GM18499 (cell line): ENCODE results near the gene ATP13A1.

Source experiments
- ATAC-seq: cut with Tn5 transposase; IDR thresholded peaks from one replicate; pipeline ENCODE4 v1.9.1; 2021; ENCODE audit warnings: moderate number of reproducible peaks; ENCODE audit not compliant: insufficient read depth, unreplicated experiment

ATP13A1 gene

GRCh38 chr19:19645233-19645870 is 18.1 kb downstream of the ATP13A1 start:
- ATAC-seq, result no peak

GRCh38 chr19:19644054-19644388 is 19.5 kb downstream of the ATP13A1 start:
- ATAC-seq, result no peak

- ATAC-seq, result no peak
These were observed 20.1 kb downstream of the ATP13A1 start, which contains the start of gene GMIP for GRCh38 chr19:19643158-19644053. Gene GMIP, minus strand, starts transcription at chr19:19643657. Its CDS starts 128 bp downstream, at chr19:19643529.

- ATAC-seq, result no peak
These were observed 20.8 kb downstream of the ATP13A1 start for GRCh38 chr19:19642506-19643157.

- no peak for ATAC-seq
These were observed 25.8 kb downstream of the ATP13A1 start for GRCh38 chr19:19637523-19638251.

- ATAC-seq, result no peak
These were observed 26.3 kb downstream of the ATP13A1 start for GRCh38 chr19:19637186-19637522.

GRCh38 chr19:19636573-19637185 is 26.8 kb downstream of the ATP13A1 start:
- ATAC-seq, result no peak

- ATAC-seq, result no peak
These were observed 28.2 kb downstream of the ATP13A1 start for GRCh38 chr19:19635313-19635702.

GRCh38 chr19:19634516-19635312 is 28.8 kb downstream of the ATP13A1 start:
- ATAC-seq, result no peak

- ATAC-seq, result no peak
These were observed 29.6 kb downstream of the ATP13A1 start for GRCh38 chr19:19633711-19634515.

- ATAC-seq, result no peak
These were observed 30.8 kb downstream of the ATP13A1 start for GRCh38 chr19:19632661-19633060.

- ATAC-seq, result no peak
These were observed 32.1 kb downstream of the ATP13A1 start for GRCh38 chr19:19631346-19631745.

- ATAC-seq, result no peak
These were observed 33.0 kb downstream of the ATP13A1 start for GRCh38 chr19:19630426-19630825.

- no peak for ATAC-seq
These were observed 33.4 kb downstream of the ATP13A1 start for GRCh38 chr19:19630062-19630414.

GRCh38 chr19:19628501-19629134 is 34.9 kb downstream of the ATP13A1 start:
- ATAC-seq, result no peak

- ATAC-seq, result no peak
These were observed 35.6 kb downstream of the ATP13A1 start, which contains the start of gene LPAR2 for GRCh38 chr19:19627621-19628500. Gene LPAR2, minus strand, starts transcription at chr19:19628220. Its CDS starts 945 bp downstream, at chr19:19627275.
